Lung (tissue), 12 donors: Measurements from ENCODE around the gene CD22. TPM values are rescaled to one million over a fixed set of nuclear protein-coding genes. Genes with fewer than 3 reads are reported as not detected.
"Not testable (repeated sequence)": the region's sequence is repeated elsewhere in the genome, so short reads cannot be mapped to it uniquely, and the experiment has no call there.

ENCODE experiments used
- ATAC-seq: fragments of 200-7000 bp; cut with Tn5 transposase; one replicate; pipeline ENCODE4 v1.9.1; 2020; ENCODE audit warnings: moderate number of reproducible peaks; ENCODE audit not compliant: insufficient read depth, low FRiP score
- DNase-seq, 3 donors: peaks; one replicate each; pipeline ENCODE4 v3.0.0-alpha.2; 2013 to 2017
- H3K27ac ChIP-seq, 2 donors: one replicate each; pipeline ENCODE4 v1.5.1; 2013; ENCODE audit warnings: mild to moderate bottlenecking in 2 of 2, moderate library complexity in 2 of 2, control low read depth in 1 of 2, inconsistent platforms in 1 of 2, low read depth in 1 of 2, low read length in 1 of 2
- H3K27me3 ChIP-seq, 3 donors: one replicate each; pipeline ENCODE4 v1.5.1; 2013; ENCODE audit warnings: low read length in 2 of 3; ENCODE audit not compliant: control insufficient read depth in 3 of 3, insufficient read depth in 3 of 3
- H3K36me3 ChIP-seq, 4 donors: one replicate each; pipeline ENCODE4 v1.5.1; 2013; ENCODE audit warnings: low read length in 4 of 4, mild to moderate bottlenecking in 1 of 4, moderate library complexity in 1 of 4; ENCODE audit not compliant: control insufficient read depth in 4 of 4, insufficient read depth in 4 of 4
- H3K4me1 ChIP-seq, 5 donors: one replicate each; pipeline ENCODE4 v1.5.1; 2013; ENCODE audit warnings: low read length in 5 of 5, mild to moderate bottlenecking in 2 of 5, moderate library complexity in 1 of 5; ENCODE audit not compliant: control insufficient read depth in 5 of 5, insufficient read depth in 5 of 5
- H3K4me3 ChIP-seq: one replicate; pipeline ENCODE4 v1.5.1; 2013; ENCODE audit warnings: mild to moderate bottlenecking, control low read depth, moderate library complexity
- H3K9ac ChIP-seq, 2 donors: one replicate each; pipeline ENCODE4 v1.5.1; 2013; ENCODE audit warnings: low read length in 2 of 2, control low read depth in 1 of 2; ENCODE audit not compliant: insufficient read depth in 1 of 2
- H3K9me3 ChIP-seq, 4 donors: one replicate each; pipeline ENCODE4 v1.5.1; 2013; ENCODE audit warnings: low read length in 3 of 4, mild to moderate bottlenecking in 1 of 4, moderate library complexity in 1 of 4; ENCODE audit not compliant: control insufficient read depth in 4 of 4, insufficient read depth in 3 of 4
- CTCF ChIP-seq: IDR thresholded peaks from 2 replicates; pipeline ENCODE4 v1.5.1; 2012; ENCODE audit warnings: mild to moderate bottlenecking; ENCODE audit errors: control extremely low read depth, extremely low read depth
- WGBS, 2 donors: extraction: QIAGEN DNeasy Blood & Tissue Kit; methylation state at CpG; one replicate each; pipeline ENCODE4 v1.1.7; 2013; 5-methylcytosine and 5-hydroxymethylcytosine counted together
- polyA plus RNA-seq, 2 donors: library from polyadenylated mRNA; stranded (reverse); fragments of 200-250 nt; gene quantifications; one replicate each; pipeline ENCODE4 v1.2.1, GENCODE V29; 2013
- total RNA-seq, 2 donors: library from RNA; depleted of rRNA in 1 of 2; stranded (reverse); fragments of >200 nt in 1 of 2; gene quantifications; one replicate each; pipeline ENCODE4 v1.2.1, GENCODE V29; 2014 to 2021
- donor health status: control.
- donor health status: control.
- donor health status: Bipolar disorder and iron deficiency.
- donor health status: healthy.
- donor health status: DM: yes; HTN: yes; CAD: no.

The CD22 gene
- total and polyA plus RNA-seq, 4 donors: 4.7 to 53.8 (median 30.7) TPM

- H3K4me1 ChIP-seq: peaks cover 0 to 3% (median 0%) of the 10 kb centered on the region in 5 donors
- no peak overlapping the region for H3K9ac ChIP-seq
- H3K27ac ChIP-seq: no peak overlapping the region
- no peak for DNase-seq
- no peak overlapping the region for H3K4me3 ChIP-seq
- no peaks in the 10 kb centered on the region for H3K27me3 ChIP-seq
- peaks cover 0 to 3% (median 0%) of the 10 kb centered on the region in 4 donors for H3K9me3 ChIP-seq
- no peak for TF ChIP-seq CTCF
- ATAC-seq: no peak
- 79 to 89% methylated on average over 7 of the region's 7 CpGs for WGBS, 2 donors
- H3K36me3 ChIP-seq: no peaks in the 10 kb centered on the region
These were observed 44.5 kb downstream of the CD22 start for GRCh38 chr19:35373492-35373891.

- H3K9ac ChIP-seq, DNase-seq, H3K36me3 ChIP-seq, H3K27me3 ChIP-seq, H3K27ac ChIP-seq, H3K9me3 ChIP-seq, H3K4me3 ChIP-seq, ATAC-seq, H3K4me1 ChIP-seq: not testable (repeated sequence)
These were observed 45.0 kb downstream of the CD22 start for GRCh38 chr19:35374031-35374430.

GRCh38 chr19:35375505-35376307 lies 46.7 kb downstream of the CD22 start:
- Histone ChIP-seq H3K27ac (no peak overlapping the region), H3K9ac (no peak overlapping the region), H3K9me3 (no peaks in the 10 kb centered on the region), H3K4me1 (peaks cover 0 to 3% (median 0%) of the 10 kb centered on the region in 5 donors), H3K27me3 (no peaks in the 10 kb centered on the region), H3K36me3 (no peaks in the 10 kb centered on the region), H3K4me3 (no peak overlapping the region)
- no peak for ATAC-seq
- 82 to 88% methylated on average over 12 of the region's 12 CpGs for WGBS, 2 donors
- DNase-seq: peak in 2 of 3 donors; percentile 6 to 45
- no peak for TF ChIP-seq CTCF

- TF ChIP-seq CTCF: no peak
- Histone ChIP-seq H3K9ac (no peak overlapping the region), H3K4me3 (no peak overlapping the region), H3K27ac (no peak overlapping the region), H3K4me1 (peaks cover 0 to 3% (median 0%) of the 10 kb centered on the region in 5 donors), H3K27me3 (no peaks in the 10 kb centered on the region), H3K36me3 (no peaks in the 10 kb centered on the region), H3K9me3 (no peaks in the 10 kb centered on the region)
- no peak for DNase-seq
- WGBS, 2 donors: 25 to 52% methylated on average over 1 of the region's 1 CpG
- no peak for ATAC-seq
These were observed 48.7 kb downstream of the CD22 start for GRCh38 chr19:35377656-35378055.
